ENCODE measurements around the gene RAB19.

- no peak for TF ChIP-seq CTCF (IDR thresholded peaks at IDR 0.05)
- TF ChIP-seq POLR2A (IDR thresholded peaks at IDR 0.05): no peak
Observed at GRCh38 chr7:140448781-140449480, 45.1 kb downstream of the RAB19 start.
